Trophoblast cell (in vitro differentiated cells and primary cell): ENCODE results near the gene MOCOS.
A peak's percentile ranks its signal among the peaks of the same experiment; 100 is the strongest.

Experiments
- DNase-seq, 2 donors: peaks; one replicate each; pipeline ENCODE4 v3.0.0-alpha.2; 2016
- H2AFZ ChIP-seq: 2 replicates; pipeline ENCODE4 v1.6.1; 2013; ENCODE audit warnings: low read length, moderate library complexity, mild to moderate bottlenecking; ENCODE audit not compliant: insufficient read depth, poor library complexity
- H2AK5ac ChIP-seq: 2 replicates; pipeline ENCODE4 v1.6.1; 2013; ENCODE audit warnings: mild to moderate bottlenecking, low read length
- H2BK120ac ChIP-seq: 2 replicates; pipeline ENCODE4 v1.6.1; 2013; ENCODE audit warnings: low read length, mild to moderate bottlenecking, moderate library complexity; ENCODE audit not compliant: insufficient read depth, poor library complexity
- H2BK12ac ChIP-seq: 2 replicates; pipeline ENCODE4 v1.6.1; 2013; ENCODE audit warnings: mild to moderate bottlenecking, low read length, moderate library complexity
- H2BK5ac ChIP-seq: 2 replicates; pipeline ENCODE4 v1.6.1; 2013; ENCODE audit warnings: low read length, low read depth, moderate library complexity, mild to moderate bottlenecking; ENCODE audit not compliant: poor library complexity
- H3K14ac ChIP-seq: 2 replicates; pipeline ENCODE4 v1.6.1; 2013; ENCODE audit warnings: mild to moderate bottlenecking, low read length
- H3K18ac ChIP-seq: 2 replicates; pipeline ENCODE4 v1.6.1; 2013; ENCODE audit warnings: mild to moderate bottlenecking, low read length
- H3K23ac ChIP-seq: 2 replicates; pipeline ENCODE4 v1.6.1; 2013; ENCODE audit warnings: low read length
- H3K27ac ChIP-seq: 2 replicates; pipeline ENCODE4 v1.5.1; 2013; ENCODE audit warnings: low read depth, mild to moderate bottlenecking, inconsistent platforms, low read length, moderate library complexity
- H3K27me3 ChIP-seq: 2 replicates; pipeline ENCODE4 v1.6.1; 2013; ENCODE audit warnings: inconsistent platforms, mild to moderate bottlenecking, low read length, moderate library complexity; ENCODE audit not compliant: insufficient read depth
- H3K36me3 ChIP-seq, 2 experiments: 1 replicate in 1 of 2; 2 replicates in 1 of 2; pipeline ENCODE4 v1.6.1; 2013; ENCODE audit warnings: low read length in 2 of 2, mild to moderate bottlenecking in 2 of 2, moderate library complexity in 1 of 2; ENCODE audit not compliant: insufficient read depth in 2 of 2, control insufficient read depth in 1 of 2
- H3K4ac ChIP-seq: 2 replicates; pipeline ENCODE4 v1.6.1; 2013; ENCODE audit warnings: low read depth, mild to moderate bottlenecking, low read length, moderate library complexity
- H3K4me1 ChIP-seq, 2 experiments: 1 replicate in 1 of 2; 2 replicates in 1 of 2; pipeline ENCODE4 v1.6.1; 2013; ENCODE audit warnings: low read length in 2 of 2, mild to moderate bottlenecking in 2 of 2, moderate library complexity in 1 of 2; ENCODE audit not compliant: insufficient read depth in 2 of 2, control insufficient read depth in 1 of 2
- H3K4me2 ChIP-seq: 2 replicates; pipeline ENCODE4 v1.6.1; 2013; ENCODE audit warnings: inconsistent platforms, mild to moderate bottlenecking, low read length, moderate library complexity
- H3K4me3 ChIP-seq: 2 replicates; pipeline ENCODE4 v1.5.1; 2013; ENCODE audit warnings: mild to moderate bottlenecking, low read depth, low read length, inconsistent platforms
- H3K79me1 ChIP-seq: one replicate; pipeline ENCODE4 v1.6.1; 2013; ENCODE audit warnings: low read length
- H3K79me2 ChIP-seq: 2 replicates; pipeline ENCODE4 v1.6.1; 2013; ENCODE audit warnings: low read length, mild to moderate bottlenecking; ENCODE audit not compliant: control insufficient read depth, insufficient read depth, poor library complexity
- H3K9ac ChIP-seq: 2 replicates; pipeline ENCODE4 v1.6.1; 2013; ENCODE audit warnings: mild to moderate bottlenecking, low read length
- H3K9me3 ChIP-seq: 2 replicates; pipeline ENCODE4 v1.6.1; 2013; ENCODE audit warnings: low read depth, mild to moderate bottlenecking, control low read depth, inconsistent platforms, low read length; ENCODE audit not compliant: insufficient read depth
- H4K12ac ChIP-seq: 2 replicates; pipeline ENCODE4 v1.6.1; 2013; ENCODE audit warnings: low read depth, mild to moderate bottlenecking, low read length, moderate library complexity
- H4K8ac ChIP-seq: 2 replicates; pipeline ENCODE4 v1.6.1; 2013; ENCODE audit warnings: low read depth, mild to moderate bottlenecking, low read length, moderate library complexity
- H4K91ac ChIP-seq: one replicate; pipeline ENCODE4 v1.6.1; 2013; ENCODE audit warnings: low read depth, mild to moderate bottlenecking, low read length, moderate library complexity
- WGBS: extraction: QIAGEN DNeasy Blood & Tissue Kit; methylation state at CpG from one replicate; pipeline ENCODE4 v1.1.7; 2013; ENCODE audit warnings: missing lambda C conversion rate; ENCODE audit not compliant: insufficient read length, insufficient coverage; ENCODE audit errors: extremely low coverage; 5-methylcytosine and 5-hydroxymethylcytosine counted together

MOCOS gene

DNA sequence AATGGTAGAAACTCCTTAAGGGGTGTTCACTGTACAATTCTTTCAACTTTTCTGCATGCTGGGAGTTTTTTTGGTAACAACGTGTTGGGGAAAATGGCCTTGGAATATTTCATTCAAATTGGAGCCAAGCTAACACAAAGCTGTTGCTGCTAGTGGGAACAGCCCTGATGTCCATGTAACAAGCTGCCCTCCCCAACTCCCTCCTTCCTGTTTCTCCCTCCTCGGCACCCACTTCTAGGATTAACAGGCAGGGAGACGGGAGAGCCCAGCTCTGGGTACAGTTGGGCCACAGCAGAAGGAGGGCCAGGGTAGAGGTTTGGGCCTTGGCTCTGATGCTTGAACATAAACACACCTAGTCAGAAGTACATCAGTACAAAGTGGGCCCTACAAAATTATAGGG is 9.4 kb upstream of the MOCOS start:
- no peak for DNase-seq
- Histone ChIP-seq H3K4ac (no peak overlapping the region), H3K14ac (no peak overlapping the region), H3K27ac (no peak overlapping the region), H3K36me3 (peaks cover 0 to 10% of the 10 kb centered on the region in 2 experiments), H3K23ac (no peak overlapping the region), H3K9me3 (no peaks in the 10 kb centered on the region), H2AFZ (no peak overlapping the region), H4K12ac (no peak overlapping the region), H4K8ac (no peak overlapping the region), H2BK12ac (no peak overlapping the region), H2BK5ac (no peak overlapping the region), H3K79me2 (no peaks in the 10 kb centered on the region), H3K18ac (no peak overlapping the region), H3K9ac (no peak overlapping the region), H3K4me1 (no peaks in the 10 kb centered on the region), H2AK5ac (no peak overlapping the region), H4K91ac (no peak overlapping the region), H2BK120ac (no peak overlapping the region), H3K4me2 (no peak overlapping the region), H3K79me1 (no peaks in the 10 kb centered on the region), H3K4me3 (no peak overlapping the region), H3K27me3 (no peaks in the 10 kb centered on the region)
- WGBS = no CpG with 5 or more reads among the region's 3 CpGs

DNA sequence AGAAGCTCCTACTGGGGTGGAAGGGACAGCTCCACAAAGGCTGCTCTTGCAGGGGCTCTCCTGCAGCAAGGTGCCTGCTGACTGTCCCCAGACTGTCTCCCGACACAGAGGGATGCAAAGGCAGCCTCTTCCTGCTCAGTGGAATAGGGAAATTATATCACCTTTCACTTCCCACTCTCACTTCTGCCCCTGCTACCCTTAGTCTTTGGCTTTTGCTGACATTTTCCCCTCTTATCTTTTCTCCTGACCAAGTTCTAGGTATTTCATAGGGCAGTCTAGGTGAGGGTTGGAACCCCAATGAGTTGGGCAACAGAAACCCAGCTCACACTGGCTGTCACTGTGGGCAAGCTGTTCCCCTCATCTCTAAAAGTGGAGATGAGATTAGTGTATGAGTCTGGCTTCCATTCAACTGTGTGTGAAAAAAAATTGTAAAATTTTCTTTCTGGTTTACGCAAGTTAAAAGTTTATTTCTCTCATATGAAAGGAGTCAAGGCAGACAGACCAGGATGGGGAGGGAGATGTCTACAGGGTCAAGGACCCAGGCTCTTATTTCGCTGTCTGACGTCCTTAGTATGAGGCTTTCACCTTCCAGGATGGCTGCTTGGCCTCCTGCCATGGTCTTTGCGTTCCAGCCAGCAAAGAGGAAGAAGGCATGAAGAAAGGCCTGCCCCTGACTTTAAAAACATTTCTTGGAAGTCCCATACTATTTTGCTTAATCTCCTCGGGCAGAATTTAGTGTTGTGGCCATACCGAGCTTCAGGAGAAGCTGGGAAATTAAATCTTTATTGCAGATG is 7.5 kb upstream of the MOCOS start:
- H2BK5ac ChIP-seq = no peak overlapping the region
- no peak overlapping the region for H2BK120ac ChIP-seq
- DNase-seq = peak in 1 of 2 donors; percentile 9
- no peak overlapping the region for H3K4ac ChIP-seq
- H3K18ac ChIP-seq = no peak overlapping the region
- H2AK5ac ChIP-seq = no peak overlapping the region
- H4K8ac ChIP-seq = no peak overlapping the region
- no peaks in the 10 kb centered on the region for H3K79me2 ChIP-seq
- H3K23ac ChIP-seq = no peak overlapping the region
- H3K9me3 ChIP-seq = peaks cover 3% of the 10 kb centered on the region
- no peak overlapping the region for H2AFZ ChIP-seq
- H3K27me3 ChIP-seq = no peaks in the 10 kb centered on the region
- H2BK12ac ChIP-seq = no peak overlapping the region
- no peak overlapping the region for H3K14ac ChIP-seq
- H4K12ac ChIP-seq = no peak overlapping the region
- no peak overlapping the region for H3K4me2 ChIP-seq
- no peak overlapping the region for H3K9ac ChIP-seq
- no peaks in the 10 kb centered on the region for H3K4me1 ChIP-seq
- no peaks in the 10 kb centered on the region for H3K79me1 ChIP-seq
- H3K4me3 ChIP-seq = no peak overlapping the region
- peaks cover 0 to 5% of the 10 kb centered on the region in 2 experiments for H3K36me3 ChIP-seq
- WGBS = no CpG with 5 or more reads among the region's 7 CpGs
- no peak overlapping the region for H3K27ac ChIP-seq
- H4K91ac ChIP-seq = no peak overlapping the region

DNA sequence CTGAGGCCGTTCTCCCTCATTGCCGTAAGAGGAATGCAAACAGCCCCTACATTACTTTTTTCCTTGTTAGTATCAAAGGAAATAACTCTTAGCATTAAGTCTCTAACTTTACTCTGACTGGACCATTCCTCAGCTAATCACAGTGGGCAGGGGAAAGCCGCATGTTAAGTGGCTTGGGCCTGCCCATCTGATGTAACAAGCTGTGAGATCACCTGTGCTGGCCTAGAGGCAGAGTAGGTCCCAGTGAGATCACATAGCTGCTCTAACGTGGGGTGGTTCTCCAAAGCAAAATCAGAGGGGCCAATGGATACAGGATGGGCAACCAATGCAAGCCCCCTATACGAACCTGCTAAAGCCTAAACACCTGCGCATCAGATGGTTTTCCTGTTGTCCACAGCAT is 5.9 kb upstream of the MOCOS start:
- H4K91ac ChIP-seq = no peak overlapping the region
- H4K12ac ChIP-seq = no peak overlapping the region
- no peak overlapping the region for H2BK5ac ChIP-seq
- no peaks in the 10 kb centered on the region for H3K79me1 ChIP-seq
- no peak overlapping the region for H3K18ac ChIP-seq
- no peak overlapping the region for H3K4me3 ChIP-seq
- H3K27me3 ChIP-seq = peaks cover 8% of the 10 kb centered on the region
- H2AK5ac ChIP-seq = no peak overlapping the region
- no peak overlapping the region for H3K4me2 ChIP-seq
- no peak overlapping the region for H3K27ac ChIP-seq
- no peak overlapping the region for H2BK12ac ChIP-seq
- no peak overlapping the region for H3K23ac ChIP-seq
- peak in 1 of 2 donors; percentile 20 for DNase-seq
- H3K4ac ChIP-seq = no peak overlapping the region
- H3K79me2 ChIP-seq = no peaks in the 10 kb centered on the region
- H2AFZ ChIP-seq = no peak overlapping the region
- WGBS = no CpG with 5 or more reads among the region's 6 CpGs
- peaks cover 3% of the 10 kb centered on the region for H3K9me3 ChIP-seq
- H3K14ac ChIP-seq = no peak overlapping the region
- no peaks in the 10 kb centered on the region for H3K36me3 ChIP-seq
- H3K9ac ChIP-seq = no peak overlapping the region
- H3K4me1 ChIP-seq = no peaks in the 10 kb centered on the region
- no peak overlapping the region for H4K8ac ChIP-seq
- H2BK120ac ChIP-seq = no peak overlapping the region

DNA sequence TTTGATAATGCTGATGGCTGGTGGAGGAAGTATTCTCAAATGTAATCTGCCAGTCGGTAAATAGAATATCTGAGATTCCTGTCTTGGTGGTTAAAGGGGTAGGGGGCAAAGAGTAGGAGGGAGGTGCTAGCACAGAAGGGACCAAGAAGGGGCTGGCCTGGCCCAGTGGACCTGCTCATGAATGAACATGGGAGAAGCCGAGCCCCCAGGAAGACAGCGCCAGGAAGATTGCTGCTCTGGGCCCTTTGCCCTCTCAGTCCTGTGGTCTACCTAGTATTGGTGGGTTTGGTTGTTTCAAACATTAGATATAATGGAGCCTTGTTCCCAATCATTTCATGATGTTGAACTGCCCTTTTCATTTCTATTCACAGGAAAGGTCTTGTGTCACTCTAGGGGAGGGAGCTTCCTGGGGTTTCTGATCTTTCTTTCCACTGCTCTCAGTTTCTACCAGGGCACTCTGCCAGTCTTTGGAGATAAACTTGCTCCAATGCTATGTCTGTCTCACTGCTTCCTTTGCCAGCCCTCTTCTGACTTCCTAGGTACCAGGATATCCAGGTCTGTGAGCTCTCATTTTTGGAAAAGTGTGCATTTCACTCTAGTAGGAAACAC is 5.3 kb upstream of the MOCOS start:
- Histone ChIP-seq H2AFZ (no peak overlapping the region), H3K79me2 (no peaks in the 10 kb centered on the region), H2AK5ac (no peak overlapping the region), H3K9me3 (peaks cover 3% of the 10 kb centered on the region), H3K36me3 (no peaks in the 10 kb centered on the region), H3K4me2 (no peak overlapping the region), H3K4ac (no peak overlapping the region), H3K79me1 (no peaks in the 10 kb centered on the region), H2BK12ac (no peak overlapping the region), H3K4me1 (peaks cover 4% of the 10 kb centered on the region in 2 experiments), H4K12ac (no peak overlapping the region), H3K14ac (no peak overlapping the region), H2BK120ac (no peak overlapping the region), H4K8ac (no peak overlapping the region), H3K4me3 (no peak overlapping the region), H4K91ac (no peak overlapping the region), H3K27ac (no peak overlapping the region), H3K18ac (no peak overlapping the region), H2BK5ac (no peak overlapping the region), H3K27me3 (peaks cover 12% of the 10 kb centered on the region), H3K23ac (no peak overlapping the region), H3K9ac (no peak overlapping the region)
- no CpG with 5 or more reads among the region's 3 CpGs for WGBS
- DNase-seq = no peak
